Panc1 (cell line): ENCODE results near the gene FHIT. TPM values are rescaled to one million over a fixed set of nuclear protein-coding genes. Genes with fewer than 3 reads are reported as not detected.
"Not testable (repeated sequence)": the region's sequence is repeated elsewhere in the genome, so short reads cannot be mapped to it uniquely, and the experiment has no call there.

Experiments used
- ATAC-seq: fragments of 200-7000 bp; cut with Tn5 transposase; 2 replicates; pipeline ENCODE4 v1.9.1; 2020; ENCODE audit warnings: mild to moderate bottlenecking, moderate library complexity
- BruUV-seq: library from RNA; stranded (reverse); fragments of 400-500 nt; replicated peaks from 2 replicates; lab custom pipeline; 2021; lab: Mats Ljungman, UMichigan
- CTCF ChIA-PET: fragments of 300-600 bp; sonication (Branson Sonifier 250); formaldehyde crosslinking; loops from one replicate; lab custom pipeline; 2022; ENCODE audit warnings: antibody characterized with exemption; lab: Charles Lee
- POLR2A ChIA-PET: fragments of 300-600 bp; sonication (Branson Sonifier 250); formaldehyde crosslinking; loops from one replicate; lab custom pipeline; 2022; ENCODE audit warnings: antibody characterized with exemption; lab: Charles Lee
- DNase-seq: peaks from one replicate; pipeline ENCODE4 v3.0.0-alpha.2; 2010; ENCODE audit warnings: low read depth, low spot score
- H3K27ac ChIP-seq: 2 replicates; pipeline ENCODE4 v1.5.1; 2011; ENCODE audit warnings: mild to moderate bottlenecking, low read length, inconsistent platforms
- H3K27me3 ChIP-seq: fragments of 200-500 bp; sonication (Bioruptor generic); 2 replicates; pipeline ENCODE4 v1.6.0; 2014; ENCODE audit warnings: low read length, inconsistent platforms; ENCODE audit not compliant: control insufficient read depth, insufficient read depth
- H3K36me3 ChIP-seq: fragments of 200-500 bp; sonication (Bioruptor generic); 2 replicates; pipeline ENCODE4 v1.5.1; 2014; ENCODE audit warnings: inconsistent platforms, mild to moderate bottlenecking, low read length, moderate library complexity; ENCODE audit not compliant: control insufficient read depth, insufficient read depth
- H3K4me1 ChIP-seq: 2 replicates; pipeline ENCODE4 v1.5.1; 2011; ENCODE audit warnings: inconsistent platforms, mild to moderate bottlenecking, low read length, moderate library complexity; ENCODE audit not compliant: control insufficient read depth, insufficient read depth
- H3K4me3 ChIP-seq, 2 experiments: 2 replicates each; pipeline ENCODE4 v1.5.1; 2011 to 2012; ENCODE audit warnings: low read depth in 2 of 2, low read length in 2 of 2, mild to moderate bottlenecking in 2 of 2, inconsistent platforms in 1 of 2, moderate library complexity in 1 of 2
- H3K9me3 ChIP-seq: fragments of 200-500 bp; sonication (Bioruptor generic); 2 replicates; pipeline ENCODE4 v1.5.1; 2014; ENCODE audit warnings: low read depth, mild to moderate bottlenecking, inconsistent platforms, low read length, moderate library complexity; ENCODE audit not compliant: control insufficient read depth, insufficient read depth
- CTCF ChIP-seq: fragments of 450-650 bp; IDR thresholded peaks from 2 replicates; pipeline ENCODE4 v1.5.1; 2017; ENCODE audit warnings: mild to moderate bottlenecking
- POLR2AphosphoS5 ChIP-seq: IDR thresholded peaks from 2 replicates; pipeline ENCODE4 v1.6.1; 2012; ENCODE audit warnings: mild to moderate bottlenecking, low read depth, low read length, moderate library complexity
- SIN3A ChIP-seq: IDR thresholded peaks from 2 replicates; pipeline ENCODE4 v1.6.1; 2012; ENCODE audit warnings: low read depth, mild to moderate bottlenecking, low read length, moderate library complexity, borderline replicate concordance; ENCODE audit not compliant: insufficient read depth
- TCF7L2 ChIP-seq: IDR thresholded peaks from 2 replicates; pipeline ENCODE4 v1.6.1; 2011; ENCODE audit warnings: mild to moderate bottlenecking, low read depth, low read length, inconsistent platforms
- in situ Hi-C: cut with HindIII; loops from 2 replicates; pipeline ENCODE4 v1.10.0; 2016; ENCODE audit warnings: low sequenced_read_pairs, low pct_unique_long_range_greater_than_20kb
- intact Hi-C: fragments of 100-400 bp; cut with micrococcal nuclease; formaldehyde crosslinking; loops from one replicate; pipeline ENCODE4 v1.10.0; 2022; ENCODE audit not compliant: unreplicated experiment
- total RNA-seq: library from RNA; stranded (reverse); gene quantifications from one replicate; pipeline ENCODE4 v1.2.1, GENCODE V29; 2021; ENCODE audit not compliant: unreplicated experiment
- TF ChIP-seq, protein P1 (sequence below), 2 experiments: IDR thresholded peaks; 2 replicates each; pipeline ENCODE4 v1.6.1; 2011 to 2012; ENCODE audit warnings: low read depth in 2 of 2, control low read depth in 1 of 2, low read length in 1 of 2, mild to moderate bottlenecking in 1 of 2, moderate library complexity in 1 of 2; ENCODE audit not compliant: insufficient read depth in 1 of 2

Gene FHIT
- total RNA-seq, 1 experiment from 2014 or later: 2.2 TPM

DNA sequence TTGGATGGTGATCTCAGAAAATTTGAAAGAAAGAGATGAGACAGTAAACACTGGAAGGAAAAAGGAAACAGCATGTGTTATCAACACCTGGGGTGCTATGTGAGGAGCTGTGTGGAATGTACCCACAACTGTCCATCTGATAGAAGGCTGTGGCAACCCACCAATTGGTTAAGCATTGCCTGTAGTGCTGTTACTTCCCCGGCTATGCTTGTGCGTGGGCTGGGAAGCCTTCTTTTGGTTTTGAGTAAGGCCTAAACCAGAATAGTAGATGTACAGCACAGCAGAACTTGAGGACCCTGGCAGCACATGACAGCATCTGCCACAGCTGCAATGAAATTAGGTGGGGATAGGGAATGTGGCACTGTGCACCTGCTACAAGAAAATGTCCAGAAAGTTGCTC lies 184.5 kb downstream of the FHIT start:
- no TSS peak for BruUV-seq
- DNase-seq (no peak), ATAC-seq (no peak)
- ChIA-PET CTCF (no interaction called here), POLR2A (no interaction called here)
- H3K27ac ChIP-seq: no peak overlapping the region
- no peak for TF ChIP-seq TCF7L2
- TF ChIP-seq SIN3A: no peak
- no peak for TF ChIP-seq POLR2AphosphoS5
- TF ChIP-seq, protein P1, sequence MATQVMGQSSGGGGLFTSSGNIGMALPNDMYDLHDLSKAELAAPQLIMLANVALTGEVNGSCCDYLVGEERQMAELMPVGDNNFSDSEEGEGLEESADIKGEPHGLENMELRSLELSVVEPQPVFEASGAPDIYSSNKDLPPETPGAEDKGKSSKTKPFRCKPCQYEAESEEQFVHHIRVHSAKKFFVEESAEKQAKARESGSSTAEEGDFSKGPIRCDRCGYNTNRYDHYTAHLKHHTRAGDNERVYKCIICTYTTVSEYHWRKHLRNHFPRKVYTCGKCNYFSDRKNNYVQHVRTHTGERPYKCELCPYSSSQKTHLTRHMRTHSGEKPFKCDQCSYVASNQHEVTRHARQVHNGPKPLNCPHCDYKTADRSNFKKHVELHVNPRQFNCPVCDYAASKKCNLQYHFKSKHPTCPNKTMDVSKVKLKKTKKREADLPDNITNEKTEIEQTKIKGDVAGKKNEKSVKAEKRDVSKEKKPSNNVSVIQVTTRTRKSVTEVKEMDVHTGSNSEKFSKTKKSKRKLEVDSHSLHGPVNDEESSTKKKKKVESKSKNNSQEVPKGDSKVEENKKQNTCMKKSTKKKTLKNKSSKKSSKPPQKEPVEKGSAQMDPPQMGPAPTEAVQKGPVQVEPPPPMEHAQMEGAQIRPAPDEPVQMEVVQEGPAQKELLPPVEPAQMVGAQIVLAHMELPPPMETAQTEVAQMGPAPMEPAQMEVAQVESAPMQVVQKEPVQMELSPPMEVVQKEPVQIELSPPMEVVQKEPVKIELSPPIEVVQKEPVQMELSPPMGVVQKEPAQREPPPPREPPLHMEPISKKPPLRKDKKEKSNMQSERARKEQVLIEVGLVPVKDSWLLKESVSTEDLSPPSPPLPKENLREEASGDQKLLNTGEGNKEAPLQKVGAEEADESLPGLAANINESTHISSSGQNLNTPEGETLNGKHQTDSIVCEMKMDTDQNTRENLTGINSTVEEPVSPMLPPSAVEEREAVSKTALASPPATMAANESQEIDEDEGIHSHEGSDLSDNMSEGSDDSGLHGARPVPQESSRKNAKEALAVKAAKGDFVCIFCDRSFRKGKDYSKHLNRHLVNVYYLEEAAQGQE (IDR thresholded peaks at IDR 0.05; ENCODE audit: insufficient read depth in 1 of 2, low read depth in 2 of 2, low read length in 1 of 2): no peak
- TF ChIP-seq CTCF: no peak
- intact Hi-C loops: no loop called here
- H3K4me1 ChIP-seq: no peaks in the 10 kb centered on the region
- H3K4me3 ChIP-seq: no peak overlapping the region
- H3K36me3 ChIP-seq: no peaks in the 10 kb centered on the region
- H3K27me3 ChIP-seq: no peaks in the 10 kb centered on the region
- no peaks in the 10 kb centered on the region for H3K9me3 ChIP-seq
- in situ Hi-C loops: no loop called here

DNA sequence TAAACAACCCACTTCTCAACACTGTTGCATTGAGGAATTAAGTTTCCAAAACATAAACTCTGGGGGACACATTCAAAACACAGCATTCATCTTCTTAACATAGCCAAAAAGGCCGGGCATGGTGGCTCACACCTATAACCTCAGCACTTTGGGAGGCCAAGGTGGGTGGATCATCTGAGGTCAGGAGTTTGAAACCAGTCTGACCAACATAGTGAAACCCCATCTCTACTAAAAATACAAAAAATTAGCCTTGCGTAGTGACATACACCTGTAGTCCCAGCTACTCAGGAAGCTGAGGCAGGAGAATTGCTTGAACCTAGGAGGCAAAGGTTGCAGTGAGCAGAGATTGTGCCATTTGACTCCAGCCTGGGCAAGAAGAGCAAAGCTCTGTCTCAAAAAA lies 185.0 kb downstream of the FHIT start:
- POLR2A ChIA-PET, H3K27me3 ChIP-seq, DNase-seq, in situ Hi-C loops, H3K36me3 ChIP-seq, intact Hi-C loops, BruUV-seq, ATAC-seq, CTCF ChIA-PET, H3K4me1 ChIP-seq, H3K9me3 ChIP-seq, H3K4me3 ChIP-seq, H3K27ac ChIP-seq: not testable (repeated sequence)

GRCh38 chr3:61065451-61066011 lies 185.7 kb downstream of the FHIT start:
- no peaks in the 10 kb centered on the region for H3K4me1 ChIP-seq
- no peaks in the 10 kb centered on the region for H3K36me3 ChIP-seq
- no peaks in the 10 kb centered on the region for H3K9me3 ChIP-seq
- CTCF ChIA-PET: no interaction called here
- BruUV-seq: no TSS peak
- intact Hi-C loops (no loop called here), in situ Hi-C loops (no loop called here)
- no peak for DNase-seq
- no peak overlapping the region for H3K27ac ChIP-seq
- no peak overlapping the region for H3K4me3 ChIP-seq
- no peak for TF ChIP-seq CTCF
- no peak for ATAC-seq
- no peaks in the 10 kb centered on the region for H3K27me3 ChIP-seq
- POLR2A ChIA-PET: no interaction called here
